HepG2 (cell line): ENCODE results near the gene HTRA2. TPM values are rescaled to one million over a fixed set of nuclear protein-coding genes. Genes with fewer than 3 reads are reported as not detected.

Experiments used
- AKAP8 ChIP-seq: sonication (generic); formaldehyde crosslinking; IDR thresholded peaks from 2 replicates; pipeline ENCODE4 v1.5.1; 2020; ENCODE audit warnings: mild to moderate bottlenecking, missing genetic modification reagents
- ARID2 ChIP-seq: sonication (generic); formaldehyde crosslinking; IDR thresholded peaks from 2 replicates; pipeline ENCODE4 v1.8.1; 2022; ENCODE audit warnings: mild to moderate bottlenecking, missing genetic modification reagents, borderline replicate concordance
- CCDC6 ChIP-seq: sonication (generic); formaldehyde crosslinking; IDR thresholded peaks from 2 replicates; pipeline ENCODE4 v1.8.1; 2022; ENCODE audit warnings: mild to moderate bottlenecking, missing genetic modification reagents, moderate library complexity
- ETV5 ChIP-seq: IDR thresholded peaks from 2 replicates; pipeline ENCODE4 v1.6.1; 2018; ENCODE audit warnings: missing biosample characterization, missing genetic modification reagents, inconsistent platforms, borderline replicate concordance
- GABPA ChIP-seq, 2 experiments: IDR thresholded peaks; 2 replicates each; pipeline ENCODE4 v1.6.1; 2011 to 2016; ENCODE audit warnings: low read depth in 2 of 2, low read length in 1 of 2, missing biosample characterization in 1 of 2, missing genetic modification characterization in 1 of 2
- HDAC6 ChIP-seq: fragments of 200-600 bp; sonication (generic); IDR thresholded peaks from 2 replicates; pipeline ENCODE4 v1.7.0; 2017; ENCODE audit warnings: mild to moderate bottlenecking, antibody characterized with exemption, low read length, low read depth
- HES4 ChIP-seq: sonication (generic); formaldehyde crosslinking; IDR thresholded peaks from 2 replicates; pipeline ENCODE4 v1.9.0; 2021; ENCODE audit warnings: mild to moderate bottlenecking, missing genetic modification reagents, borderline replicate concordance
- HOXD1 ChIP-seq: sonication (generic); formaldehyde crosslinking; IDR thresholded peaks from 2 replicates; pipeline ENCODE4 v1.5.0; 2020; ENCODE audit warnings: missing genetic modification reagents
- KDM3A ChIP-seq: IDR thresholded peaks from 2 replicates; pipeline ENCODE4 v1.6.1; 2018; ENCODE audit warnings: low read depth, missing compliant biosample characterization
- MZF1 ChIP-seq: sonication (generic); formaldehyde crosslinking; IDR thresholded peaks from 2 replicates; pipeline ENCODE4 v1.8.1; 2023; ENCODE audit warnings: mild to moderate bottlenecking, missing genetic modification reagents, borderline replicate concordance
- NFE2L2 ChIP-seq: fragments of 150-350 bp; IDR thresholded peaks from 2 replicates; pipeline ENCODE4 v1.6.1; 2014; ENCODE audit warnings: low read length
- NFKBIZ ChIP-seq: IDR thresholded peaks from 2 replicates; pipeline ENCODE4 v1.6.1; 2018; ENCODE audit warnings: missing genetic modification reagents, missing compliant biosample characterization
- PAF1 ChIP-seq: IDR thresholded peaks from 2 replicates; pipeline ENCODE4 v1.6.1; 2016; ENCODE audit warnings: missing genetic modification reagents, missing compliant biosample characterization
- ZNF382 ChIP-seq: sonication (generic); formaldehyde crosslinking; IDR thresholded peaks from 2 replicates; pipeline ENCODE4 v1.5.0; 2020; ENCODE audit warnings: missing genetic modification reagents, mild to moderate bottlenecking, borderline replicate concordance
- ZNF672 ChIP-seq: sonication (generic); formaldehyde crosslinking; IDR thresholded peaks from 2 replicates; pipeline ENCODE4 v1.8.1; 2022; ENCODE audit warnings: missing genetic modification reagents
- ZNF674 ChIP-seq: sonication (generic); formaldehyde crosslinking; IDR thresholded peaks from 2 replicates; pipeline ENCODE4 v1.5.0; 2020; ENCODE audit warnings: low read depth, mild to moderate bottlenecking, missing genetic modification reagents
- polyA plus RNA-seq, 8 experiments: library from polyadenylated mRNA; depleted of rRNA in 3 of 8; stranded (reverse) in 7 of 8; unstranded in 1 of 8; fragments of >200 nt; fragmentation: Illumina TruSeq in 4 of 8; extraction: Trizol in 4 of 8; gene quantifications; 2 replicates each; pipeline versions ENCODE4 v1.2.1 to v1.2.3, GENCODE V29; 2011 to 2016; ENCODE audit warnings: low read depth in 4 of 8, missing spikeins in 1 of 8, mixed read lengths in 1 of 8; ENCODE audit not compliant: insufficient read depth in 1 of 8
- total RNA-seq, 5 experiments: library from RNA; depleted of rRNA; stranded (reverse); fragments of >200 nt; fragmentation: Illumina TruSeq; extraction: Trizol; gene quantifications; 2 replicates each; pipeline ENCODE4 v1.2.3, GENCODE V29; 2016; ENCODE audit warnings: low read depth in 1 of 5
- TF ChIP-seq, protein P1 (sequence below): sonication (generic); formaldehyde crosslinking; IDR thresholded peaks from 2 replicates; pipeline ENCODE4 v1.4.0; 2020; ENCODE audit warnings: missing genetic modification reagents, borderline replicate concordance
- TF ChIP-seq, protein P2 (sequence below): sonication (generic); formaldehyde crosslinking; IDR thresholded peaks from 2 replicates; pipeline ENCODE4 v1.4.0; 2020; ENCODE audit warnings: mild to moderate bottlenecking, missing genetic modification reagents
- TF ChIP-seq, protein P3 (sequence below): IDR thresholded peaks from 2 replicates; pipeline ENCODE4 v1.6.1; 2012; ENCODE audit warnings: inconsistent platforms
- TF ChIP-seq, protein P4 (sequence below): IDR thresholded peaks from 2 replicates; pipeline ENCODE4 v1.6.1; 2016; ENCODE audit warnings: missing genetic modification reagents, missing compliant biosample characterization
- TF ChIP-seq, protein P5 (sequence below): sonication (generic); formaldehyde crosslinking; IDR thresholded peaks from 2 replicates; pipeline ENCODE4 v1.4.0; 2020; ENCODE audit warnings: missing genetic modification reagents

The HTRA2 gene
- total and polyA plus RNA-seq, 2 of the 13 experiments (the other 11 are each of a cell fraction or from before 2014, with no cell fraction given) = 47.7 to 50.3 TPM

DNA sequence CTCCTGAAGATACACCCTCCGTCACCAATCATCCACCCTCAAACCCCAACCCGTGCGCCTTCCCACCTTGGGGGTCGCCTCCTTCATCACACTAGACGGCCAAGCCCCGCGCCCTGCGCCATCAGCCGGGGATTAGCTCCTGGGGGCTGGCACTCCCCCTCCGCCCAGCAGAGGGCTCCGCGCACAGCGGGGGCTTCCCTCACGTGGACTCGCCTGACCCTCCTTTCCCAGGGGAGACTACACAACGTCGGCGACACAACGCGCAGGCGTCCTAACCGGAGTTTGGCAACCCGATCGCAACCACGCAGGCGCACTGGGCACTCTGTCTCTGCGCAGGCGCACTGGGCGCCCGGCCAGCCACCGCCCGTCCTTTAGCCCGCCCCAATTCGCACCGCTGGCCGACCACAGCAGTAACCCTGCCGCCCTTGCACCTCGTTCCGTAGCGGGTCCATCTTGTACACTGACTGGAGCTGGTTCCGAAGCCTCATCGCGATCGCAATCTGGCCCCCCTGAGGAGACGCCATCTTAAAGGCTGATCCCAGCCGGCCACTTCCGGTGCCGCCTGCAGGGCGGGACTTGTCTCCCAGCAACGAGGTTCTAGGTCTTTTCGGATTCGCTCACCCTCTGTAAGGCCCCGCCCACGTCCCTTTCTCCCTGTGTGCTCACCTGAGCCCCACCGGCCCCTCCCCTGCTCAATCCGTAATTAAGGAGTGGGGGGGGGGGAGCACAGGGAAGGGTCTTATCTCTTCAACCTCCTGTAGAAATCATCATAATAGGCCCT, 22.4 kb upstream of the HTRA2 start, which contains the start of gene PCGF1 (continued):
- TF ChIP-seq AKAP8 (CRISPR knock-in tag) (peak; percentile 96), ARID2 (CRISPR knock-in tag) (no peak; the same call in 1 of the 2 replicates), HES4 (CRISPR knock-in tag) (peak; percentile 88; the same call in 1 of the 2 replicates), KDM3A (CRISPR knock-in tag) (no peak; the same call in 1 of the 2 replicates), HOXD1 (peak; percentile 80), PAF1 (CRISPR knock-in tag) (no peak), HDAC6 (no peak), ZNF382 (CRISPR knock-in tag) (no peak), NFE2L2 (no peak), GABPA (IDR thresholded peaks at IDR 0.05; ENCODE audit: low read depth, low read length) (no peak), GABPA (CRISPR knock-in tag; IDR thresholded peaks at IDR 0.05; ENCODE audit: low read depth) (peak; percentile 96), ZNF672 (no peak), NFKBIZ (CRISPR knock-in tag) (peak; percentile 77), MZF1 (CRISPR knock-in tag) (peak; percentile 1; the same call in 1 of the 2 replicates), ZNF674 (CRISPR knock-in tag) (peak; percentile 89; the same call in 1 of the 2 replicates), ETV5 (CRISPR knock-in tag) (no peak; the same call in none of the 2 replicates), CCDC6 (no peak; the same call in 1 of the 2 replicates)
- TF ChIP-seq, protein P1, sequence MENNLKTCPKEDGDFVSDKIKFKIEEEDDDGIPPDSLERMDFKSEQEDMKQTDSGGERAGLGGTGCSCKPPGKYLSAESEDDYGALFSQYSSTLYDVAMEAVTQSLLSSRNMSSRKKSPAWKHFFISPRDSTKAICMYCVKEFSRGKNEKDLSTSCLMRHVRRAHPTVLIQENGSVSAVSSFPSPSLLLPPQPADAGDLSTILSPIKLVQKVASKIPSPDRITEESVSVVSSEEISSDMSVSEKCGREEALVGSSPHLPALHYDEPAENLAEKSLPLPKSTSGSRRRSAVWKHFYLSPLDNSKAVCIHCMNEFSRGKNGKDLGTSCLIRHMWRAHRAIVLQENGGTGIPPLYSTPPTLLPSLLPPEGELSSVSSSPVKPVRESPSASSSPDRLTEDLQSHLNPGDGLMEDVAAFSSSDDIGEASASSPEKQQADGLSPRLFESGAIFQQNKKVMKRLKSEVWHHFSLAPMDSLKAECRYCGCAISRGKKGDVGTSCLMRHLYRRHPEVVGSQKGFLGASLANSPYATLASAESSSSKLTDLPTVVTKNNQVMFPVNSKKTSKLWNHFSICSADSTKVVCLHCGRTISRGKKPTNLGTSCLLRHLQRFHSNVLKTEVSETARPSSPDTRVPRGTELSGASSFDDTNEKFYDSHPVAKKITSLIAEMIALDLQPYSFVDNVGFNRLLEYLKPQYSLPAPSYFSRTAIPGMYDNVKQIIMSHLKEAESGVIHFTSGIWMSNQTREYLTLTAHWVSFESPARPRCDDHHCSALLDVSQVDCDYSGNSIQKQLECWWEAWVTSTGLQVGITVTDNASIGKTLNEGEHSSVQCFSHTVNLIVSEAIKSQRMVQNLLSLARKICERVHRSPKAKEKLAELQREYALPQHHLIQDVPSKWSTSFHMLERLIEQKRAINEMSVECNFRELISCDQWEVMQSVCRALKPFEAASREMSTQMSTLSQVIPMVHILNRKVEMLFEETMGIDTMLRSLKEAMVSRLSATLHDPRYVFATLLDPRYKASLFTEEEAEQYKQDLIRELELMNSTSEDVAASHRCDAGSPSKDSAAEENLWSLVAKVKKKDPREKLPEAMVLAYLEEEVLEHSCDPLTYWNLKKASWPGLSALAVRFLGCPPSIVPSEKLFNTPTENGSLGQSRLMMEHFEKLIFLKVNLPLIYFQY = no peak; the same call in 1 of the 2 replicates
- TF ChIP-seq, protein P2, sequence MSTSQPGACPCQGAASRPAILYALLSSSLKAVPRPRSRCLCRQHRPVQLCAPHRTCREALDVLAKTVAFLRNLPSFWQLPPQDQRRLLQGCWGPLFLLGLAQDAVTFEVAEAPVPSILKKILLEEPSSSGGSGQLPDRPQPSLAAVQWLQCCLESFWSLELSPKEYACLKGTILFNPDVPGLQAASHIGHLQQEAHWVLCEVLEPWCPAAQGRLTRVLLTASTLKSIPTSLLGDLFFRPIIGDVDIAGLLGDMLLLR = peak; percentile 85; the same call in 1 of the 2 replicates
- TF ChIP-seq, protein P3, sequence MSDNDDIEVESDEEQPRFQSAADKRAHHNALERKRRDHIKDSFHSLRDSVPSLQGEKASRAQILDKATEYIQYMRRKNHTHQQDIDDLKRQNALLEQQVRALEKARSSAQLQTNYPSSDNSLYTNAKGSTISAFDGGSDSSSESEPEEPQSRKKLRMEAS = no peak
- TF ChIP-seq, protein P4, sequence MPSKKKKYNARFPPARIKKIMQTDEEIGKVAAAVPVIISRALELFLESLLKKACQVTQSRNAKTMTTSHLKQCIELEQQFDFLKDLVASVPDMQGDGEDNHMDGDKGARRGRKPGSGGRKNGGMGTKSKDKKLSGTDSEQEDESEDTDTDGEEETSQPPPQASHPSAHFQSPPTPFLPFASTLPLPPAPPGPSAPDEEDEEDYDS (CRISPR knock-in tag) = peak; percentile 80
- TF ChIP-seq, protein P5, sequence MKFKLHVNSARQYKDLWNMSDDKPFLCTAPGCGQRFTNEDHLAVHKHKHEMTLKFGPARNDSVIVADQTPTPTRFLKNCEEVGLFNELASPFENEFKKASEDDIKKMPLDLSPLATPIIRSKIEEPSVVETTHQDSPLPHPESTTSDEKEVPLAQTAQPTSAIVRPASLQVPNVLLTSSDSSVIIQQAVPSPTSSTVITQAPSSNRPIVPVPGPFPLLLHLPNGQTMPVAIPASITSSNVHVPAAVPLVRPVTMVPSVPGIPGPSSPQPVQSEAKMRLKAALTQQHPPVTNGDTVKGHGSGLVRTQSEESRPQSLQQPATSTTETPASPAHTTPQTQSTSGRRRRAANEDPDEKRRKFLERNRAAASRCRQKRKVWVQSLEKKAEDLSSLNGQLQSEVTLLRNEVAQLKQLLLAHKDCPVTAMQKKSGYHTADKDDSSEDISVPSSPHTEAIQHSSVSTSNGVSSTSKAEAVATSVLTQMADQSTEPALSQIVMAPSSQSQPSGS = peak; percentile 79
